Measurements from ENCODE around the gene SNCAIP.

Gene SNCAIP

GRCh38 chr5:122358372-122358979 lies 46.4 kb downstream of the SNCAIP start:
- H3K27ac ChIP-seq = no peak overlapping the region
- H3K27me3 ChIP-seq (replicated peaks) = no peaks in the 10 kb centered on the region
- H3K4me3 ChIP-seq (ENCODE audit: low read depth, low read length) = no peak overlapping the region
- in situ Hi-C loops (cut with HindIII; ENCODE audit: low pct_ligation_motif_present, low sequenced_read_pairs) = no loop called here
- DNase-seq = no peak
- no peaks in the 10 kb centered on the region for H3K36me3 ChIP-seq (replicated peaks)
- TF ChIP-seq CTCF (IDR thresholded peaks at IDR 0.05; ENCODE audit: low read depth, low read length, missing control alignments) = no peak

- TF ChIP-seq CTCF (IDR thresholded peaks at IDR 0.05; ENCODE audit: low read depth, low read length, missing control alignments) = no peak
- Histone ChIP-seq H3K4me3 (ENCODE audit: low read depth, low read length) (no peak overlapping the region), H3K36me3 (replicated peaks) (no peaks in the 10 kb centered on the region), H3K27ac (peak overlapping the region; percentile 45), H3K27me3 (replicated peaks) (no peaks in the 10 kb centered on the region)
- DNase-seq = peak; percentile 63
- in situ Hi-C loops (cut with HindIII; ENCODE audit: low pct_ligation_motif_present, low sequenced_read_pairs) = no loop called here
These were observed 50.3 kb downstream of the SNCAIP start for GRCh38 chr5:122362361-122362760.

- no peak overlapping the region for H3K4me3 ChIP-seq (ENCODE audit: low read depth, low read length)
- H3K27ac ChIP-seq = no peak overlapping the region
- in situ Hi-C loops (cut with HindIII; ENCODE audit: low pct_ligation_motif_present, low sequenced_read_pairs) = no loop called here
- H3K27me3 ChIP-seq (replicated peaks) = no peaks in the 10 kb centered on the region
- no peak for TF ChIP-seq CTCF (IDR thresholded peaks at IDR 0.05; ENCODE audit: low read depth, low read length, missing control alignments)
- DNase-seq = no peak
- no peaks in the 10 kb centered on the region for H3K36me3 ChIP-seq (replicated peaks)
These were observed 51.6 kb downstream of the SNCAIP start for GRCh38 chr5:122363623-122364022.

DNA sequence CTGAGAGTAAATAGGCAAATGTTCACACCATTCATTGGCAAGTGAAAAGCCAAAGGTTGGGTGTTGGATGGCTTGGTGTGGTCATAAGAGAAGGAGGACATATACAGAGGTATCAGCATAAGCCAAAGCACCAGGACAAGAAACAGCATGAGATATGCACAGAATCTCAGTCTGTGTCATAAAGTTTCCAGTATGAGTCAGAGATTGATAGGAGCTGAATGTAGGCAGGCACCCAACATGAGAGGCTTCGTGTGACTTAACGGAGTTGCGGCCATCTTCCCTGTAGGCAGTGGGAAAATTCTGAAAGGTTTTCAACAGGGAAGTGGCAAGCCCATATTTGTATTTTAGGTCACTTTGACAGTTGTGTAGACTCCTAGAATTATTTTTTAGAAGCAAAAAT lies 54.5 kb downstream of the SNCAIP start:
- no peak overlapping the region for H3K27ac ChIP-seq
- TF ChIP-seq CTCF (IDR thresholded peaks at IDR 0.05; ENCODE audit: low read depth, low read length, missing control alignments) = no peak
- no peaks in the 10 kb centered on the region for H3K27me3 ChIP-seq (replicated peaks)
- in situ Hi-C loops (cut with HindIII; ENCODE audit: low pct_ligation_motif_present, low sequenced_read_pairs) = no loop called here
- H3K36me3 ChIP-seq (replicated peaks) = no peaks in the 10 kb centered on the region
- peak; percentile 62 for DNase-seq
- no peak overlapping the region for H3K4me3 ChIP-seq (ENCODE audit: low read depth, low read length)

GRCh38 chr5:122367456-122367855 lies 55.4 kb downstream of the SNCAIP start:
- in situ Hi-C loops (cut with HindIII; ENCODE audit: low pct_ligation_motif_present, low sequenced_read_pairs) = no loop called here
- no peaks in the 10 kb centered on the region for H3K36me3 ChIP-seq (replicated peaks)
- no peak overlapping the region for H3K4me3 ChIP-seq (ENCODE audit: low read depth, low read length)
- TF ChIP-seq CTCF (IDR thresholded peaks at IDR 0.05; ENCODE audit: low read depth, low read length, missing control alignments) = no peak
- H3K27me3 ChIP-seq (replicated peaks) = no peaks in the 10 kb centered on the region
- no peak overlapping the region for H3K27ac ChIP-seq
- DNase-seq = no peak
